Suprapubic skin (tissue), 4 donors: ENCODE measurements around the gene FAM111A. TPM values are rescaled to one million over a fixed set of nuclear protein-coding genes. Genes with fewer than 3 reads are reported as not detected.

Source experiments
- DNase-seq, 2 donors: peaks; one replicate each; pipeline ENCODE4 v3.0.0-alpha.2; 2019; ENCODE audit warnings: low spot score in 2 of 2
- H3K27ac ChIP-seq: fragments of 200-600 bp; sonication (generic); one replicate; pipeline ENCODE4 v1.5.1; 2019
- H3K27me3 ChIP-seq: fragments of 200-600 bp; sonication (generic); one replicate; pipeline ENCODE4 v1.5.1; 2019
- H3K36me3 ChIP-seq: fragments of 200-600 bp; sonication (generic); one replicate; pipeline ENCODE4 v1.5.1; 2019
- H3K4me1 ChIP-seq: fragments of 200-600 bp; sonication (generic); one replicate; pipeline ENCODE4 v1.5.1; 2019
- H3K4me3 ChIP-seq: fragments of 200-600 bp; sonication (generic); one replicate; pipeline ENCODE4 v1.5.1; 2019; ENCODE audit warnings: mild to moderate bottlenecking
- H3K9me3 ChIP-seq: fragments of 200-600 bp; sonication (generic); one replicate; pipeline ENCODE4 v1.5.1; 2019
- CTCF ChIP-seq, 2 donors: fragments of 200-600 bp in 1 of 2; fragments of 450-650 bp in 1 of 2; sonication (generic) in 1 of 2; IDR thresholded peaks; one replicate each; pipeline ENCODE4 v1.5.1; 2016 to 2019; ENCODE audit warnings: antibody characterized with exemption in 2 of 2, mild to moderate bottlenecking in 1 of 2, moderate library complexity in 1 of 2
- EP300 ChIP-seq: sonication (generic); formaldehyde crosslinking; IDR thresholded peaks from one replicate; pipeline ENCODE4 v1.6.1; 2017; ENCODE audit warnings: antibody characterized with exemption
- POLR2A ChIP-seq, 2 donors: fragments of 450-650 bp; IDR thresholded peaks; one replicate each; pipeline ENCODE4 v1.6.1; 2017; ENCODE audit warnings: antibody characterized with exemption in 2 of 2, mild to moderate bottlenecking in 2 of 2, moderate library complexity in 2 of 2
- POLR2AphosphoS5 ChIP-seq, 3 donors: sonication (generic); formaldehyde crosslinking; IDR thresholded peaks; one replicate each; pipeline ENCODE4 v1.6.1; 2017; ENCODE audit warnings: antibody characterized with exemption in 3 of 3
- WGBS: methylation state at CpG from one replicate; pipeline ENCODE4 v1.1.5; 2018; 5-methylcytosine and 5-hydroxymethylcytosine counted together
- total RNA-seq, 4 donors: library from RNA; depleted of rRNA; stranded (reverse); fragments of >200 nt; gene quantifications; one replicate each; pipeline ENCODE4 v1.1.0, GENCODE V29; 2016

The FAM111A gene
- total RNA-seq, 4 donors from 2014 or later: 12.5 to 55.7 (median 21.6) TPM

- H3K27ac ChIP-seq: no peak overlapping the region
- no peak for TF ChIP-seq POLR2AphosphoS5 (IDR thresholded peaks at IDR 0.05)
- TF ChIP-seq EP300: no peak
- no peak for TF ChIP-seq CTCF (IDR thresholded peaks at IDR 0.05)
- TF ChIP-seq POLR2A (IDR thresholded peaks at IDR 0.05): no peak
- peaks cover 12% of the 10 kb centered on the region for H3K36me3 ChIP-seq
Measured at GRCh38 chr11:59191890-59192289, 49.2 kb downstream of the FAM111A start.

GRCh38 chr11:59192446-59193020 lies 49.9 kb downstream of the FAM111A start:
- no peak overlapping the region for H3K4me3 ChIP-seq
- peaks cover 7% of the 10 kb centered on the region for H3K4me1 ChIP-seq
- no peak overlapping the region for H3K27ac ChIP-seq
- DNase-seq: no peak
- peaks cover 12% of the 10 kb centered on the region for H3K36me3 ChIP-seq
- WGBS: 93% methylated on average over 4 of the region's 4 CpGs
- H3K27me3 ChIP-seq: no peaks in the 10 kb centered on the region
- no peaks in the 10 kb centered on the region for H3K9me3 ChIP-seq
- TF ChIP-seq POLR2A (IDR thresholded peaks at IDR 0.05) (no peak), CTCF (IDR thresholded peaks at IDR 0.05) (no peak), EP300 (no peak), POLR2AphosphoS5 (IDR thresholded peaks at IDR 0.05) (no peak)

More at GRCh38 chr11:59191890-59192289, 49.2 kb downstream of the FAM111A start:
- no peaks in the 10 kb centered on the region for H3K27me3 ChIP-seq
- H3K4me1 ChIP-seq: peaks cover 8% of the 10 kb centered on the region
- DNase-seq: no peak
- H3K9me3 ChIP-seq: no peaks in the 10 kb centered on the region
- no peak overlapping the region for H3K4me3 ChIP-seq
- 82% methylated on average over 8 of the region's 8 CpGs for WGBS

GRCh38 chr11:59193587-59194130 lies 51.0 kb downstream of the FAM111A start:
- Histone ChIP-seq H3K27ac (no peak overlapping the region), H3K4me3 (no peak overlapping the region), H3K27me3 (no peaks in the 10 kb centered on the region), H3K4me1 (no peaks in the 10 kb centered on the region), H3K36me3 (peaks cover 12% of the 10 kb centered on the region), H3K9me3 (no peaks in the 10 kb centered on the region)
- WGBS: 86% methylated on average over 10 of the region's 10 CpGs
- no peak for TF ChIP-seq POLR2A (IDR thresholded peaks at IDR 0.05)
- TF ChIP-seq POLR2AphosphoS5 (IDR thresholded peaks at IDR 0.05): no peak
- no peak for TF ChIP-seq EP300
- no peak for TF ChIP-seq CTCF (IDR thresholded peaks at IDR 0.05)
- DNase-seq: no peak

GRCh38 chr11:59195586-59195985 lies 52.9 kb downstream of the FAM111A start:
- DNase-seq: no peak
- H3K4me3 ChIP-seq: no peak overlapping the region
- H3K9me3 ChIP-seq: no peaks in the 10 kb centered on the region
- peaks cover 12% of the 10 kb centered on the region for H3K36me3 ChIP-seq
- TF ChIP-seq CTCF (IDR thresholded peaks at IDR 0.05) (no peak), EP300 (no peak), POLR2A (IDR thresholded peaks at IDR 0.05) (no peak), POLR2AphosphoS5 (IDR thresholded peaks at IDR 0.05) (no peak)
- no peaks in the 10 kb centered on the region for H3K27me3 ChIP-seq
- WGBS: 76% methylated on average over 4 of the region's 4 CpGs
- no peak overlapping the region for H3K27ac ChIP-seq
- H3K4me1 ChIP-seq: no peaks in the 10 kb centered on the region

GRCh38 chr11:59196777-59197176 lies 54.1 kb downstream of the FAM111A start:
- TF ChIP-seq POLR2A (IDR thresholded peaks at IDR 0.05): no peak
- TF ChIP-seq CTCF (IDR thresholded peaks at IDR 0.05): no peak
- TF ChIP-seq POLR2AphosphoS5 (IDR thresholded peaks at IDR 0.05): no peak
- no peak for TF ChIP-seq EP300
- Histone ChIP-seq H3K4me1 (no peaks in the 10 kb centered on the region), H3K27ac (no peak overlapping the region), H3K9me3 (no peaks in the 10 kb centered on the region), H3K4me3 (no peak overlapping the region), H3K36me3 (peaks cover 11% of the 10 kb centered on the region), H3K27me3 (no peaks in the 10 kb centered on the region)
- DNase-seq: no peak
- 90% methylated on average over 2 of the region's 2 CpGs for WGBS
